Naive thymus-derived CD4-positive, alpha-beta T cell (primary cell): ENCODE measurements around the gene KCNQ5. TPM values are rescaled to one million over a fixed set of nuclear protein-coding genes. Genes with fewer than 3 reads are reported as not detected.

Experiments used
- ATAC-seq: fragments of 150-1000 bp; cut with Tn5 transposase; 2 replicates; pipeline ENCODE4 v1.10.0; 2021; ENCODE audit warnings: mild to moderate bottlenecking, moderate library complexity
- CTCF ChIA-PET: fragments of 350-600 bp; sonication (Branson Sonifier 250); formaldehyde crosslinking; loops from one replicate; lab custom pipeline; 2021; ENCODE audit warnings: antibody characterized with exemption; lab: Charles Lee
- POLR2A ChIA-PET: fragments of 350-600 bp; sonication (Branson Sonifier 250); formaldehyde crosslinking; loops from one replicate; lab custom pipeline; 2021; ENCODE audit warnings: antibody characterized with exemption, inconsistent platforms; lab: Charles Lee
- DNase-seq, 9 donors: peaks; one replicate each; pipeline versions ENCODE4 v3.0.0 to v3.0.0-alpha.2; 2020 to 2022; ENCODE audit warnings: mixed read lengths in 1 of 9
- H3K27ac ChIP-seq: one replicate; pipeline ENCODE4 v1.7.0; 2013; ENCODE audit warnings: mild to moderate bottlenecking, low read depth, low read length, moderate library complexity
- H3K27me3 ChIP-seq, 2 donors: one replicate each; pipeline ENCODE4 v1.7.0; 2013; ENCODE audit warnings: low read length in 2 of 2, mild to moderate bottlenecking in 2 of 2, moderate library complexity in 2 of 2; ENCODE audit not compliant: control insufficient read depth in 2 of 2, insufficient read depth in 2 of 2
- H3K36me3 ChIP-seq, 3 experiments: 1 replicate in 2 of 3; 2 replicates in 1 of 3; pipeline ENCODE4 v1.7.0; 2013; ENCODE audit warnings: low read length in 3 of 3, mild to moderate bottlenecking in 3 of 3, moderate library complexity in 1 of 3; ENCODE audit not compliant: insufficient read depth in 3 of 3, control insufficient read depth in 2 of 3
- H3K4me1 ChIP-seq, 2 donors: one replicate each; pipeline ENCODE4 v1.7.0; 2013; ENCODE audit warnings: low read length in 2 of 2, mild to moderate bottlenecking in 2 of 2, moderate library complexity in 1 of 2; ENCODE audit not compliant: control insufficient read depth in 2 of 2, insufficient read depth in 2 of 2
- H3K4me3 ChIP-seq: 2 replicates; pipeline ENCODE4 v1.7.0; 2013; ENCODE audit warnings: mild to moderate bottlenecking, low read length
- H3K9me3 ChIP-seq, 3 experiments: 1 replicate in 2 of 3; 2 replicates in 1 of 3; pipeline ENCODE4 v1.7.0; 2013; ENCODE audit warnings: low read length in 3 of 3; ENCODE audit not compliant: control insufficient read depth in 2 of 3
- H3K27ac Mint-ChIP-seq, 9 donors: one replicate each; pipeline ENCODE4 v1.8.0; 2020 to 2022; ENCODE audit warnings: mixed read lengths in 9 of 9, mild to moderate bottlenecking in 8 of 9, moderate library complexity in 5 of 9, inconsistent platforms in 2 of 9
- H3K27me3 Mint-ChIP-seq, 5 donors: one replicate each; pipeline ENCODE4 v1.8.0; 2021 to 2022; ENCODE audit warnings: mixed read lengths in 5 of 5, mild to moderate bottlenecking in 1 of 5
- H3K36me3 Mint-ChIP-seq, 5 donors: one replicate each; pipeline ENCODE4 v1.8.0; 2020 to 2022; ENCODE audit warnings: mixed read lengths in 5 of 5, mild to moderate bottlenecking in 3 of 5, inconsistent platforms in 1 of 5
- H3K4me1 Mint-ChIP-seq, 7 donors: one replicate each; pipeline ENCODE4 v1.8.0; 2020 to 2022; ENCODE audit warnings: mixed read lengths in 7 of 7, mild to moderate bottlenecking in 3 of 7, inconsistent platforms in 1 of 7
- H3K4me3 Mint-ChIP-seq, 10 donors: one replicate each; pipeline ENCODE4 v1.8.0; 2020 to 2022; ENCODE audit warnings: mild to moderate bottlenecking in 10 of 10, mixed read lengths in 10 of 10, moderate library complexity in 6 of 10, inconsistent platforms in 2 of 10
- H3K9me3 Mint-ChIP-seq, 11 donors: one replicate each; pipeline ENCODE4 v1.8.0; 2020 to 2022; ENCODE audit warnings: mixed read lengths in 11 of 11, mild to moderate bottlenecking in 4 of 11, inconsistent platforms in 1 of 11, moderate library complexity in 1 of 11
- intact Hi-C, 2 donors: fragments of 100-400 bp; cut with micrococcal nuclease; formaldehyde crosslinking; loops; one replicate each; pipeline ENCODE4 v1.15.1; 2023
- polyA plus RNA-seq, 2 donors: library from polyadenylated mRNA; unstranded; fragments of 300-500 nt; fragmentation: Illumina TruSeq; gene quantifications; one replicate each; pipeline ENCODE4 v1.2.3, GENCODE V29; 2021
- total RNA-seq, 6 experiments: library from RNA in 5 of 6; stranded (reverse) in 5 of 6; gene quantifications; 1 replicate in 5 of 6; 2 replicates in 1 of 6; pipeline ENCODE4 v1.2.3 and lab custom pipeline; 2021 to 2026

The KCNQ5 gene
- total and polyA plus RNA-seq, 7 experiments from 2014 or later = 2.3 to 18.3 (median 7.2) TPM

DNA sequence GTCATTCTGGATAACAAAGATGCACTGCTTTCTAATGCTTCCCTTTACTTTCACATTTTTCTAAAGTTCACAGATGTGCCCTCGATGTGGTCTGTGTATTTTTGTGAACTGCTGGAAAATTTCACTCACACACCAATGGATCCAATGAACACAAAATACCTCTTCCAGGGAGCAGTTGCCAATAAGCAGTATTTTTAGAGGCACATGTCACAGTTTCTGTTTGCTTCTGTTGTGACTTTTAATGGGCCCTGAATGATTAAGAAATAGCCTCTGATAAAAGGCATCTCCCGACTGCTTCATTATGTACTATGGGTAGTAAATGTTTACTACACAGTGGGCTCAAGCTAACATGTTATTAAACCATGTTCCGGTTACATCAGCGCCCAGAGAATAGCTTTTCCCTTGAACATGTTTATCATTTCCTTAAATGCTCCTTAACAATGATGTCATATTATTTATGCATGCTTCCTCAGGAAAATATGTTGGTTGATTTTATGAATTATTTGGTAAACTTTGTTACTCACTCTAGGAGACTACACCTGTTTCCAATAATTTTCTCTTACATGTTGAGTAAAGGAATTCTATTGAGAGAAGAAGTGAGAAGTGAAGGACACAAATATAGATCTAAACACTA, 188.0 kb downstream of the KCNQ5 start:
- peaks cover 0 to 2% (median 0%) of the 10 kb centered on the region in 11 donors for H3K9me3 Mint-ChIP-seq
- no peak overlapping the region for H3K27ac ChIP-seq
- no peak for ATAC-seq
- peaks cover 0 to 9% (median 4%) of the 10 kb centered on the region in 5 donors for H3K36me3 Mint-ChIP-seq
- H3K9me3 ChIP-seq = no peaks in the 10 kb centered on the region
- H3K4me3 ChIP-seq = no peak overlapping the region
- peaks cover 0 to 14% (median 6%) of the 10 kb centered on the region in 7 donors for H3K4me1 Mint-ChIP-seq
- intact Hi-C loops = no loop called here
- no peak overlapping the region for H3K4me3 Mint-ChIP-seq
- no peak overlapping the region for H3K27ac Mint-ChIP-seq
- H3K36me3 ChIP-seq = no peaks in the 10 kb centered on the region
- no peaks in the 10 kb centered on the region for H3K27me3 Mint-ChIP-seq
- DNase-seq = no peak
- H3K4me1 ChIP-seq = no peaks in the 10 kb centered on the region
- ChIA-PET CTCF (no interaction called here), POLR2A (interaction anchor here (0.6 kb wide), 1 partner anchor 133 kb away, joined by 4 read pairs; no protein-coding TSS in a partner anchor)
- H3K27me3 ChIP-seq = no peaks in the 10 kb centered on the region

DNA sequence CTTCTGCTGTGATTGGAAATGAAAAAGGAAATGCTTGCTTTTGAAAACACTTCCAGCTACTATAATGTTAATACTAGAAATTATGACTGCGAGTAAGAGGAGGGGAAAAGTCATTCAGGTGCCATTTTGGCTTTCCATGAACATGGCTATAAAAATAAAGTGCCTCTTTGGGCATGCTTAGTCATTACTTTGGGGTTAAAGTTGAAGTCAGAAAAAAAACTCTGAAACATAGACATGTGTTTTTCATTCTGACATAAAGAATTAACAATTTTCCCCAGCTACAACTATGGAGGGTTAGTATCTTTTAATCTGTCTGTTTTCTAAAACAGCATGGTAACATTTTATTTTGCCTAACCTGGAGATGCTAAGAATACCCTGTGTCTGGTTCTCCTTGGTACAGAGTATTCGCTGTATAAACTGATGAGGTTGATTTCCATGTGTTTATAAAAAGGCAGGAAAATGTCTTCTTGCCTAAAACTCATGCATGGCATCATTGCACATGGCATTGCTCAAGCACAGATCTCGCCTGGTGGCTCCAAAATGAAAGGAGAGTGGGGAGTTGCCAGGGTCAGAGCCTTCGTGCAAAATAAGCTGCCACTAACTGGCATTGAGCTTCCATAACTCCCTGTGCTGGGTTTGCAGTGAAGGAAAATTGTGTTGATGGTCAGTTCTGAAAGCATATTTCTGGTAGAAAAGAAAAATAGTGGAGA, 188.9 kb downstream of the KCNQ5 start:
- ATAC-seq (no peak), DNase-seq (no peak)
- intact Hi-C loops = no loop called here
- Histone ChIP-seq H3K9me3 (no peaks in the 10 kb centered on the region), H3K4me3 (no peak overlapping the region), H3K36me3 (no peaks in the 10 kb centered on the region), H3K27me3 (no peaks in the 10 kb centered on the region), H3K4me1 (no peaks in the 10 kb centered on the region), H3K27ac (no peak overlapping the region)
- Mint-ChIP-seq H3K4me1 (peaks cover 0 to 14% (median 6%) of the 10 kb centered on the region in 7 donors), H3K36me3 (peaks cover 0 to 9% (median 3%) of the 10 kb centered on the region in 5 donors), H3K27ac (no peak overlapping the region), H3K4me3 (no peak overlapping the region), H3K9me3 (peaks cover 0 to 4% (median 0%) of the 10 kb centered on the region in 11 donors), H3K27me3 (no peaks in the 10 kb centered on the region)
- CTCF ChIA-PET = no interaction called here
- POLR2A ChIA-PET = no interaction called here

DNA sequence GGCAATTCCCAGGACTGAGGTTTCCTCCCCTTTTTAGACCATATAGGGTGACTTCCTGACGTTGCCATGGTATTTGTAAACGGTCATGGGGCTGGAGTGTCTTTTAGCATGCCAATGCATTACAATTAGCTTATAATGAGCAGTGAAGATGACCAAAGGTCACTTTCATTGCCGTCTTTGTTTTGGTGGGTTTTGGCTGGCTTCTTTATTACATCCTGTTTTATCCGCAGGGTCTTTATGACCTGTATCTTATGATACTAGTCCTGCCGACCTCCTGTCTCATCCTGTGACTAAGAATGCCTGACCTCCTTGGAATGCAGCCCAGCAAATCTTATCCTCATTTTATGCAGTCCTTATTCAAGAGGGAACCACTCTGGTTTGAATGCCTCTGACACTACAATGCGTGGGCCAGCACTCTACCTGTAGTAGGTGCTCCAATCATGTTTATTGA, 190.1 kb downstream of the KCNQ5 start:
- no peak overlapping the region for H3K27ac ChIP-seq
- Mint-ChIP-seq H3K36me3 (peaks cover 0 to 10% (median 3%) of the 10 kb centered on the region in 5 donors), H3K27ac (no peak overlapping the region), H3K9me3 (peaks cover 0 to 4% (median 0%) of the 10 kb centered on the region in 11 donors), H3K4me3 (no peak overlapping the region), H3K27me3 (no peaks in the 10 kb centered on the region), H3K4me1 (peaks cover 0 to 14% (median 6%) of the 10 kb centered on the region in 7 donors)
- no peak for ATAC-seq
- H3K27me3 ChIP-seq = no peaks in the 10 kb centered on the region
- no peak overlapping the region for H3K4me3 ChIP-seq
- intact Hi-C loops = no loop called here
- DNase-seq = no peak
- no peaks in the 10 kb centered on the region for H3K36me3 ChIP-seq
- no peaks in the 10 kb centered on the region for H3K9me3 ChIP-seq
- H3K4me1 ChIP-seq = no peaks in the 10 kb centered on the region
- CTCF ChIA-PET = no interaction called here
- POLR2A ChIA-PET = no interaction called here

DNA sequence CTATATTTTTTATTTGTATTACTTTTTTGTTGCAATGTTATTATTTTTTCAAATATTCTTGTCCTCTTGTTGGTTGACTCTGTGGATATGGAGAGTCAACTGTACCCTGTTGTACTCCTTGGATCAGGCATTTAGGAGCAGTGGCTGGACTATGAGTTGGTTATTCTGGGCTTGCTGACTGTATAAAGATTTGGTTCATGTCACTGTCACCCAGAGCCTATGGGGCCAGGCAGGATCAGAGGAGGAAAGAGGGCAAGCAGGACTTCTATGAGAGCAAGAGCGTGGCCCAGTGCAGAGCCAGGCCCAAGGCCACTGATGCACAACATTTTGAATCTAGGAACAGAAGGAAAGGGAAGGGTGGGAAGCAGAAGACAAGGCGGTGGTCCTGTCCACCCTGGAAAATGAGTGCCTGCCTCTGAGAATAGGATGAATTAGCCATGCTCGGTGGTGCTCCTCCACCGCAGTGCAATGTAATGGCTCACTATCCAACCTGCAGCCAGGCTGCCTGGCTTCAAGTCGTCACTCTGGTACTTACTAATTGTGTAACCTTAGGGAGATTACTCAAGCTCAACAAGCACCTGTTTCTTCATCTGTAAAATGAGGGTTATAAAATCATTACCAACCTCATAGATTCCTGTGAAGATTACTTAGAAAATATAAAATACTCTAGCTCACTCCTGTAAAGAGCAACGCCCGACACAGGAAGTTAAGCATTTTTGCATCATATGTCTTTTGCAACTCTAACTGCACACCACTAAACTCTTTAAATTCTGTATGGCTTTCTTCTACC, 192.1 kb downstream of the KCNQ5 start:
- H3K9me3 Mint-ChIP-seq = peaks cover 0 to 4% (median 0%) of the 10 kb centered on the region in 11 donors
- CTCF ChIA-PET = no interaction called here
- POLR2A ChIA-PET = no interaction called here
- H3K27ac ChIP-seq = no peak overlapping the region
- no peaks in the 10 kb centered on the region for H3K36me3 ChIP-seq
- DNase-seq (no peak), ATAC-seq (peak; percentile 82)
- peaks cover 0 to 5% (median 3%) of the 10 kb centered on the region in 5 donors for H3K36me3 Mint-ChIP-seq
- H3K4me3 ChIP-seq = no peak overlapping the region
- H3K4me1 ChIP-seq = no peaks in the 10 kb centered on the region
- H3K4me1 Mint-ChIP-seq = peaks cover 0 to 14% (median 6%) of the 10 kb centered on the region in 7 donors
- H3K27me3 Mint-ChIP-seq = no peaks in the 10 kb centered on the region
- peak overlapping the region in 1 of 9 donors; percentile 33 for H3K27ac Mint-ChIP-seq
- no peak overlapping the region for H3K4me3 Mint-ChIP-seq
- H3K9me3 ChIP-seq = no peaks in the 10 kb centered on the region
- no peaks in the 10 kb centered on the region for H3K27me3 ChIP-seq
- intact Hi-C loops = no loop called here

DNA sequence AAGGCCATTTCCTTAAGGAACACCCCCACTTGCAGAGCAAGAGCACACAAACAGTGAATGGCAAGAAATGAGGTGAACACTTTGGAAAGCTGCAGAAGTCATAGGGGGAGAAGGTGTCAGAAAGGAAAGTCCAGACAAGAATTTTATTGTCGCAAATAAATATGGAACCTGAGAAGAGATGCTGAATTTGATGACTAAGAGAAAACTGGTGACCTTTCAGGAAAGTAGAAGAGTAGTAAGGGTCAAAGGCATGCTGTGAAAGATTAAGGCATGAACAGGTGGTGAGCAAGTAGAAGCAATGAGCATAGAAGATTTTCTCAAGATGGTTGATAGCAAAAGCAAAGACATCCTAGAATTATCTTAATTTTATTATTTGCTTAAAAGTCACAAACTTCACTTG, 194.2 kb downstream of the KCNQ5 start:
- Mint-ChIP-seq H3K9me3 (peaks cover 0 to 4% (median 0%) of the 10 kb centered on the region in 11 donors), H3K4me3 (no peak overlapping the region), H3K27ac (no peak overlapping the region), H3K36me3 (peaks cover 0 to 5% (median 3%) of the 10 kb centered on the region in 5 donors), H3K27me3 (no peaks in the 10 kb centered on the region), H3K4me1 (peaks cover 0 to 14% (median 6%) of the 10 kb centered on the region in 7 donors)
- Histone ChIP-seq H3K4me3 (no peak overlapping the region), H3K27me3 (no peaks in the 10 kb centered on the region), H3K4me1 (peaks cover 0 to 5% of the 10 kb centered on the region in 2 donors), H3K27ac (no peak overlapping the region), H3K9me3 (no peaks in the 10 kb centered on the region), H3K36me3 (no peaks in the 10 kb centered on the region)
- intact Hi-C loops = no loop called here
- no peak for DNase-seq
- POLR2A ChIA-PET = no interaction called here
- no peak for ATAC-seq
- CTCF ChIA-PET = no interaction called here

DNA sequence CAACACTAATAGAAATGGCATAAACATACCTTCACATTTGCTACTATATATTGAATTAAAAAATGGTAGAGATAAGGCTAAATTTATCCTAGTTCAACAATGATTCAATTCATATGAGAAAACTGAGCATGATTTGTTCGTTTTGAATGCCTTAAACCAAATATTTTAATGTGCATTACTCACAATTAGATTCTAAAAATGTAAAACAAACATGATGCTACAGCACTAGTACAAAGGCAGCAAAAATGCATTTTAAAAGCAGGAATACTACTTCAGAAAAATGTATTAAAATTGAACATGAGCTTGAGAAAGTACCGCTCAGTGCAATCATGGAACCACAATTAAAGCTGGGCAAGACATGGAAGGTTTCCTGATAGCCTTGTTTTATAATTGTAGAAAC, 195.3 kb downstream of the KCNQ5 start:
- no peaks in the 10 kb centered on the region for H3K27me3 ChIP-seq
- Mint-ChIP-seq H3K27me3 (no peaks in the 10 kb centered on the region), H3K9me3 (peaks cover 0 to 4% (median 0%) of the 10 kb centered on the region in 11 donors), H3K27ac (no peak overlapping the region), H3K4me1 (peaks cover 0 to 14% (median 6%) of the 10 kb centered on the region in 7 donors), H3K36me3 (peaks cover 0 to 5% (median 3%) of the 10 kb centered on the region in 5 donors), H3K4me3 (no peak overlapping the region)
- no peak overlapping the region for H3K27ac ChIP-seq
- intact Hi-C loops = no loop called here
- H3K36me3 ChIP-seq = no peaks in the 10 kb centered on the region
- no peak overlapping the region for H3K4me3 ChIP-seq
- H3K9me3 ChIP-seq = no peaks in the 10 kb centered on the region
- DNase-seq (no peak), ATAC-seq (no peak)
- peaks cover 0 to 5% of the 10 kb centered on the region in 2 donors for H3K4me1 ChIP-seq
- CTCF ChIA-PET = no interaction called here
- POLR2A ChIA-PET = no interaction called here
